GM19240 (cell line): ENCODE results near the gene NUDT14.

Experiments
- DNase-seq: peaks from one replicate; pipeline ENCODE4 v3.0.0; 2011; ENCODE audit warnings: low spot score; ENCODE audit not compliant: insufficient read length

Gene NUDT14

DNA sequence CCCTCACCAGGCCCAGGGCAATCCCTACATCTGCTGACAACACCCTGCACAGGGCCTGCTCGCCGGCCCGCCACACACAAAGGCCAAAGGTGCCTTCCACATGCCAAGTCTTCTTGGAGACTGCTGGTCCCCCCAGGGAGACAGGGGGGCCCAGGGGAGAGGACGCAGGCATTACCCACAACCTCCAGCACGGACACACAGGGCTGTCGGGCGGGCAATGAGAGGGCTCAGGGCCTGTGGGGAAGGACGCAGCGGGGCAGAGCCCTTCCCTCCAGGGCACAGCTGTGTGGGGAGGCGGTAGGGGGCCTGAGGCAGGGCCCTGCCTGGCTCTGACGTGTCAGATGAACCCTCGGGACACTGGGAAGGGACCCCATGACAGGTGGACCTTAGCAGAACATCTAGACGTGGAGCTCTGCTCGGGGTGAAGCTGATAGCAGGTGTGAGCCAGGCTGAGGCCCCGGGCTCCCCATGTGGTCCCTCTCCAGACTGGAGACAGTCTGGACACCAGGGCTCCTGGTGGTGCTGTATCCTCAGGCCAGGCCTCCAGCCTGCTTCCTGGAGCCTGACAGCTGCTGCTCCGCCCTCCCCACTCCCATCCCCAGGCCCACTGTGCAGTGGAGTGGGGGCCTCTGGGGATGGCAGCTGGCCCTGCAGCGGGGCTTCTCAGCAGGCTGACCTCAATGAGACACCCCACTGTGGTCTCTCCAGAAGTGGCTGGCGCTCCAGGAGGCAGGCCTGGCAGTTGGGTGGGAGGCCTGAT lies 31.6 kb upstream of the NUDT14 start:
- no peak for DNase-seq

DNA sequence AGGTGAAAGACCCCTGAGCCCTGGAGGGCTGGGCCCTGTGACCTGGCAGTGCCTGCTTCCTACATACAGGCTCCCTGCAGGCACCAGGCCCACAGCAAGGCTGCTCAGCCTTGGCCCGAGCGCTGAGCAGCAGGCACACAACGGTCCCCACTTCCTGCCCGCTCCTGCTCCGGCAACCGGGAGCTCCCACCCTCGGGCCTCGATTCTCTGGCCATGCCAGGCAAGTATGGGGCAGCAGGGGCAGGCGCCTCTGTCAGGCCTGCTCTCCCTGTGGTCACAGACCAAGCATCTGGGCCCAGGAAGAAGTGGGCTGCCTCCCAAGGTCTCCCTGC lies 30.6 kb upstream of the NUDT14 start:
- DNase-seq = no peak

DNA sequence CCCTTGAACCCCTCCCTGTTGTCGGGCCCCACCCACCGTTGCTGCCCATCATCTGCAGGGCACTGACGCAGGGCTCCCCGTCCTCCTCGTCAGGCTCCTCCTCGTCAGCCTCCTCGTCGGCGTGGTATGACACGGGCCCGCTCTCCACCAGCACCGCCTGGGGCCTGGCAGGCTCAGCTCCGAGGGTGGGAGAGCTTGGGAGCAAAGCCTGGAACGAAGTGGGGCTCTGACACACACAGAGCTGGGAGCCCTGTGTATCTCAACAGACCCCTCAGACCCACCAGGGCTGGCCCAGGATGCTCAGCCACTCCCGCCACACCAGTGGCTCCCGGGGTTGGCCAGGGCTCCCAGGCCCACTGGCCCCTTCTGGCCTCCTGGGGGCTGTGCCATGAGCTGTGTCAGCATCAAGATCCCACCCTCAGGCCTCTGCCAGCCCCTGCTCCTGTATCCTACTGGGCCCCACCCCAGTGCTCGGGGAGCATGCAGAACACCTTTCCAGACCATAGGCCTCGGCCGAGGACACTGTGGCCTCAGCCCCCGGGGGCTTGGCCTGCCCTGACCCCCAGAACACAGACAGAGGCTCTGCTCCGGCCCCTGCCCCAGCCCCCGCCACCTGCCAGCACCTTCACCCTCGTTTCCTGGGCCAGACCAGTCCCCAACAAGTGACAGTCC lies 30.1 kb upstream of the NUDT14 start:
- DNase-seq = no peak

DNA sequence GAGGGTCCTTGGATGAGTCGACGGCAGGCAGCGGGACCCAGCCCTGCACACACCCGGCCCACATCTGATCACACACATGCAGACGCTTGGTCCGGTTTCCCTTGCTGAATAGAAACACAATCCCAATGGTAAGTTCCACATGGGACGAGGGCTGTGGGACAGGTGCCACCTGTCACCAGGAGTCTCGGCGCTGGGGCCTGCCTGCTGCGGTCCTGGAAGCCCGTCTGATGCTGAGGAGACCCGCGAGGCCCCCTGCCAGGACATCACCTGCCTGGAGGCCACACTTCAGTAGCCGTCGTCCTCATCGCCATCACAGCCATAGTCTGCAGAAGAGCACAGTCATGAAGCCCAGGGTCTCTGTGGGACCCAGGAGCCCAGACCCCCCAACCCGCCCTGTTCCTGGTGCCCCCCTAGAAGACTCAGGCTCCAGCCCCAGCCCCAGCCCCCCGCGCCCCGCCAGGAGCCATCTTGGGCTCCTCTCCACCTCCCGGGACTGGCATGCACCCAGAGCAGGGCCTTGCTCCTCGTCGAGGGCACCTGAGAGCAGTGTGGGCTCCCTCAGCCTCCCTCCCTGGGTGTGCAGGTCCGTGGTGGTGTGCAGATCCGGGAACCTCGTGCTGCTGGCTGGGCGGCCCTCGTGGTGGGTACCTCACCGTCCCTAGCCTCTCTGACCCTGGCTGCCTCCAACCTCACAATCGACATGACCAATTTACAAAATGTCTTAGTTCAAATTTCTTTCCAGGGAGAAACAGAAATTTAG lies 29.3 kb upstream of the NUDT14 start:
- no peak for DNase-seq

DNA sequence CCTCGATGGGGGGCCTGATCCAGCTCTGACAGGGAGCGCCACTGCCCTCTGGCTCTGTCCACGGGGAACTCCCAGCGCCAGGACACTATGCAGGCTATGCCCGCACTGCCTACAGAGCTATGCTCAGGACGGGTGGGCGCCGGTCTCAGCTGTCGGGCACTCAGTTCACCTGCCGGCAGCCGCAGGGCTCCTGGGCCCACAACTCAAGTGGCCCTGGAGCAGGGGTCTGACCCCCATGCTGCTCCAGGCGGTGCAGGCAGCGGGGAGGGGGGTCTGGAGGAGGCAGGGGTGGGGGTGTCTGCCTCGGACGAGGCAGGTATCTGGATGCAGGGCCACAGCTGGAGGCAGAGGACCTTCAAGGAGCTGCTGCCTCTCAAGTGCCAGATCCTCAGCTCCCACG lies 28.5 kb upstream of the NUDT14 start:
- no peak for DNase-seq

DNA sequence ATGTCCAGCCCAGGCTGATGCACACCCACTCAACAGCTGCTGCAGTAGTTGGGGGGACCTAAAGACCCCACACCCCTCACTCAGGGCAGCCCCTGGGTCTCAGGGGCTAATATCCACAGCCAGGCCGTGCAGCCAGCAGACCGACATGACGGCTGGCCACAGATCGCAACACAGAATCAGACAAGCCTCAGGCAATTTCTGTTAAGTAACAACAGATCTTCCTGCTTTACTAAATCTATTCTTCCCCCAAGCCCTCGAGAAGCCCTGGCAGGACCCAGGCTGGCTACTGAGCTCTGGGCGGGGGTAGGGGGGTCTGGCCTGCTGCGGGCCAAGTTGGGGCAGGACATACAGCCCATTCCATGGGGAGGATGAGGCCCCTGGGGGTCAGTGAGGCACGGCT lies 28.0 kb upstream of the NUDT14 start:
- DNase-seq = no peak

DNA sequence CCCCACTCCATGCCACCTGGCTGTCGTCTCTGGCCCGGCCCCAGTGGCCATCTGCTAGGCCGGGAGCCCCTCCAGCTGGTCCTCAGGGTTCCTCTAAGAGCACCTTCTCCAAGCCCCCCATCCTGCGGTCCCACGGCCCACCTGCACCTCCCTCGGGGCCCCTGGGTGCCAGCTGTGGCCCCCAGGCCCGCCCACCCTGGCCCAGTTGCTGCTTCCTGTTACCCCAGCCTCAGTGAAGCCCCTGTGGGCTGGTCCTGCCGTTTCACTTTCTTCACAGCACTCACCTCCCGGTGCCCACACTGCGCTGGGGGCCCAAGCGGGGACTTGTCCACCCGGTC lies 27.6 kb upstream of the NUDT14 start:
- DNase-seq = no peak

DNA sequence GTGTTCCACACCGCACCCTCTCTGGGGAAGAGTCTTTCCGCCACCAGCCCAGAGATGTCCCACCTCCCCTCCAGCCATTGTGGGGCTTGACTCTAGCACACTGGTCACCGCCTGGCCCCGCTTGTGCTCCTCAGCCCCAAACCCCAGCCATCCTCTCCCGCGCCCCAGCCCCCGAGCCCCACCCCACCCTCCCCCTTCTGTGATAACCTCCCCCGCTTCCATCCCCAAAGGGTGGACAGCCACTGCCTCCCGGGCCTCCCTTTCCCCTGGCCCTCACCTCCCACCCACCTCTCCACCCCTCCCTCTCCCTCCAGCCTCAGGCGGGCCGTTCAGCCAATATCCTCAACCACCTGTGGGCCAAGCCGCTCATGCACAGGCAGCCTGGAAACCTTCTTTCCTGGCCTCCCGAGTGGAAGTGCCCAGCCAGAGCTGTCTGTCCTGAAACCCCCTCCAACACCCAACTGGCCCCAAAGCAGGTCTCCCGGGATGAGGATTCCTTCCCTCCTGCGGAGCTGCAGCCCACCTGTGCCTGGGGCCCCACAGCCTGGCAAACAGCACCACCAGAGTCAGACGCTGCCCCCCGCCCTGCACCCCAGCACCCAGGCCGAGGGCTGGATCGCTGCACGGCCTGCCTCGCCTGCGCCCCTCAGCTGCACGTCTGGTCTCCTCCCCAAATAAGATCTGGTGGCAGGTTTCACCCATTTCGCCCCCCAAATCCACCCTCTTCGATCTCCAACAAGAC lies 27.1 kb upstream of the NUDT14 start:
- DNase-seq = no peak

DNA sequence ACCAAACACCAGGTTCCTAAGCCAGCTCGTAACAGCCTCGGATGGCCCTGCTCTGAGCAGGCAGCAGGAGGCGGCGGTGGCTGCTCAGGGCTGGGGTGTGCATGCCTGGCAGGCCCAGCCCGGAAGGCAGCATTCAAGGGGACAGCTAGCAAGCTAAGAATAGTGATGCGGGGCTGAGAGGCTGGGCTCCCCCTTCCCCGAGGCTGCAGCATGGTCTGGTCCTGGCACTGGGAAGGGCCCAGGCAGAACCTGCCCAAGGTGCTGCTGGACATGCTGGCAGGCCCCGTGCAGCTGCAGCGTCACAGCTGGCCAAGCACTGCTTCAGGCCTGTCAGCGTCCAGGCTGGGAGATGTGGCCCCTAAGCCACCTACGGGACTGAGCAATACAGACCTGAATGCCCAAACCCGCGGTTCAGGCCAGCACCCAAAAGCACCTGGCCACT lies 26.4 kb upstream of the NUDT14 start:
- no peak for DNase-seq

DNA sequence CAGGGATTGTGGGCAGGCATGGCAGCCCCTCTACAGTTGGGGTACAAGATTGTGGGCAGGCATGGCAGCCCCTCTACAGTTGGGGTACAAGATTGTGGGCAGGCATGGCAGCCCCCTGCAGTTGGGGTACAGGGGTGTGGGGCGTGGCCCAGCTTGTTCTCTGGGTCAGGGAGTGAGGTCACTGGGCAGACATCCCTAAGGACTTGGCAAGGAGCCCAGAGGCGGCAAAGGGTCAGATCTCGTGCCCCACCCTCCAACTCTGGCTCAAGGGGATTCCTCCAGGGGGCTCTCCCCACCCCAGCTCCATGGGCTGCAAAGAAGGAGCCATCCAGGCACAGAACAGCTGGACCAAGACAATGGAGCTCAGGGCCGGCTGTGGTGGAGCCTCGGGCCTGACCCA lies 25.8 kb upstream of the NUDT14 start:
- DNase-seq = no peak

DNA sequence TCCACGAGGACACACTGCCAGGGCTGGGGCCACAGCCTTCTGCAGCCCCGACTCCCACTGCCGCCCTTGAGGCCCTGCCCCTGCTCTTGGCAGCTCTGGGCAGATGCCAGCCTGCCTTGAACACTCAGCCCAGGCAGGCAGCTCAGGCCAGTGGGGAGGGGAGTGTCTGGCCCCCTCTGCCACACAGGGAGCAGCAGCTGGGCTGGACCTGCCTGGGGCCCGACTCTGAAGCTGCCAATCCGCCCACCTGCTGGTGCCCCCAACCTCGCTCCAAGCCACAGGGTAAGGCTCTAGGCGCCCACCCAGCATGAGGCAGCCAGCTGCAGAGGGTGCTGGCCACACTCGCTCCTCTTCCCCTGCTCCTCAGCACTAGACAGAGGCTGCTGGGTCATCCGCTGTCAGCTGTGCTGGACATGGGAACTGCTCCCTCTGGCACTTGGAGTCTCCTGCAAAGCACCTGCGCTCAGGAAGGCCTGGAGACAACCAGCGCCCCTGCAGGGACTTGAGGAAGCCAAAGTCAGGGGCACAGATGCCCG lies 24.6 kb upstream of the NUDT14 start:
- no peak for DNase-seq

DNA sequence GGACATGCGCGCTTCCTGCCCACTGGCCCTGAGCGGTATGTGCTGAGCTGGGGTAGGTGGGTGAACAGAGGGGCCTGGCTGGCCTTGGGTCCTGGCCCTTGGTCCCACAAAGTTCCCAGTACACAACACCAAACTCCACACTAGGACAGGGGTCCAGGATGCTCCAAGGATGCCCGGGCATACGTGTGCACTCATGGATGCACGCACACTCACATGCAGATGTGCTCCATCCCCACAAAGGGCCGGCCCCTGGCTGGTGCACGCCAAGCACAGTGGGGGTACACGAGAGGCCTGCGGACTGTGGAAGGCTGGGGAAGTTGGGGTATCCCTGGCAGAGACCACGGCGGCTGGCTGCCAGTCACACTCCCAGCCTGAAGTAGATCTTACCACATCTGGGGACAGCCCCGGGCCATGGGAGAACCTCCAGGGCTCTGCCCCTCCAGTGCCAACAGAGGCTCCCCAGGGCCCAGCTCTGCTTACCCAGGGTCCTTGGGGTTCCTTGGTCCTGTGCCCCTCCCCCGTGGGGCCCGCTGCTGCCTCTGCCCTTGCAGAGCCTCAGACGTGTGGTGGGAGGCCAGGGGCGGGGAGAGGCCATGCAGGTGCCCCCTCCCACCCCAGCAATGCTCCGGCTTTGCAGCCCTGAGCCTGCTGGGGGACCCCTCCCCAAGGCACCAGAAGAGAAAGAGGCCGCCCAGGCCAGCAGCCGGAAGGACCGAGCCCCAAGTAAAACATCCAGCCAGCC lies 24.0 kb upstream of the NUDT14 start:
- no peak for DNase-seq

DNA sequence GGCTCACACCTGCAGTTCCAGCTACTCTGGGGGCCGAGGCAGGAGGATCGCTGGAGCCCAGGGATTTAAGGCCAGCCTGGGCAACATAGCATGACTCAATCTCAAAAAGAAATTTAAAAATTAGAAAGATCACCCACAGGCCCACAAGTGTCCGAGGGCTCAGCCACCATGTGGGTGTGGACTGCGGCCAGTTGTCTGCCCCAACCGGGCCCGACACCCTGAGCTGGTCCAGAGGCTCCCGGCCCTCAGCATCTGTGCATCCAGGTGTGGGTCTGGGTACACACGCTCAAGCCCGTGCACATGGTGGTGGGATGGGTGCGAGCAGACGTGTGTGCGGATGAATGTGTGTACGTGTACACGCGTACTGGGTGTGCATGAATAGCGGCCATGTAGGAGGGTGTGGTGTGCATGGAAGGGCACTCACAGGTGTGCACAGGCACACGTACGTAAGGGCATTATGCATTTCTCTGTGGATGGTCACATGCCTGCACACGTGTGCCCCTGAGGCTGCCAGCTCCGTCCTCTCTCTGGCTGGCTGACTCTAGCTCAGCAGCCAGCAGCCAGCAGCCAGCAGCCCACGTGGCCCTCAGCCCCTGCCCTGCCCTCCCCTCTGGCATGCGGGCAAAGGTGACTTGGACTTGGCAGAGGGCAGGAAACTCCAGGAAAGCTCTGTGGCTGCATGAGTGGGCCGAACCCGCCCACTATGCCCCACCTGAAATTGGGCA lies 23.3 kb upstream of the NUDT14 start:
- no peak for DNase-seq

DNA sequence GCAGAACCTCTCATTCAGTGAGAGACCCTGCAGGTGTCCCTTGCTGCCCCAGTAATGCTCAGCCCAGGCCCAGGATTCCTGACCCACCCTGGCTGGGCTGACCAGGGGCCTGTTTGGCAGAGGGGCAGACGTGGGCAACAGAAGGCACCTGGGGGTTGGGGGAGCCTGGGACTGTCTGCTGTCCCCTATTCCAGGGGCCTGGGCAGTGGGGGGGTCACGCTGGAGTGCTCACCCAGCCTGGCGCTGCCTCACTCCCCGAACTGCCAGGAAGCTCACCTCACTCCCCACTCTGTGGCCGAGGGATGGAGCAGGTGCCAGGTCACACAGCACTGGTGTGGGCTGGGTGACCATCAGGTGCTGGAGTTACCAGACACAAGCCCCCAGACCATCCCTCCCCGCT lies 22.6 kb upstream of the NUDT14 start:
- no peak for DNase-seq

DNA sequence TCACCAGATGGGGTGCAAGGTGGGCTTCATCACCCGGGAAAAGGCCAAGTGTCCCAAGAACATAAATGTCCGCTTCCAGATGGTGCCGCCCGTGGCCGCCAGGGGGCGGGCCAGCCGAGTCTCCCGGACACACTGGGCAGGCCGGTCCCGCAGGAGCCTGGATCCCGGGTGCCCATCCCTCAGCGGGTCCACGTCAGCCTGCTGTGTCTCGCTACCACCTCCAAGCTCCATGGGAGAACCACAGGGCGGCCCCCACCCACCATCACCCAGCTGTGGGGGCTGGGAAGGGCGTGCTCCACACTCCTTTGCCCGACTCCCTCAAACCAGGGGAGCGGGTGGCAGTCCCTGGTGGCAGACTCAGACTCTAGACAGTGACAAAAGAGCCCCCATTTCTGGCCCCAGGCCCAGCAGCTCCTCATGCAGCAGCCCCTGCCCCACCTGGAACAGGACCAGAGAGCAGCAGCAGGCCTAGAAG lies 22.0 kb upstream of the NUDT14 start:
- peak; percentile 83 for DNase-seq

DNA sequence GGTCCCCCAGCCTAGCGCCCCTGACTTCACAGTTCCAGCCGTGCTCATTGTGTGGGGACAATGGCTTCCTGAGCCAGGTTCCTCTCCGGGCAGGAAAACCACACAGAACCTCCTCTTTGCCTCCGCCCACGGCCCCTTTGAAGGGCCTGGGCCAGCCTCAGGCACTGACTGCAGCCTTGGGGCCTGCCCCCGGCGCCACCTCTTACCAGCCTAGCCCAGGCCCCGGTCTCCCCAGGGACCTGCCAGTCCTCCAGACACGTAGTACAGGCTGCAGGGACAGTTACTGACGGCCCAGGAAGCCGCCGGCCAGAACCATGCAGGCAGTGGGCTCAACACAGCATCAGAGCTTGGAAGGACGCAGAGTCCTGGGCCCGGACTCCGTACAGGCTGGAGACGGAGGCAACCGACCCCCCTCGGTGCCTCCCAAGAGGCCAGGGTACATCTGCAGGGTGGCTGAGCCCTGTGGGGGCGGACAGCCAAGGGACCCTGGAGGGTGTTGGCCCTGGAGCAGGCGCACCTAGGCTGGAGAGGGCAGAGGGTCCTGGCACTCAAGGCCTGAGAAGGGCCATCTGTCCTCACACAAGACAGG lies 20.9 kb upstream of the NUDT14 start:
- DNase-seq = no peak

DNA sequence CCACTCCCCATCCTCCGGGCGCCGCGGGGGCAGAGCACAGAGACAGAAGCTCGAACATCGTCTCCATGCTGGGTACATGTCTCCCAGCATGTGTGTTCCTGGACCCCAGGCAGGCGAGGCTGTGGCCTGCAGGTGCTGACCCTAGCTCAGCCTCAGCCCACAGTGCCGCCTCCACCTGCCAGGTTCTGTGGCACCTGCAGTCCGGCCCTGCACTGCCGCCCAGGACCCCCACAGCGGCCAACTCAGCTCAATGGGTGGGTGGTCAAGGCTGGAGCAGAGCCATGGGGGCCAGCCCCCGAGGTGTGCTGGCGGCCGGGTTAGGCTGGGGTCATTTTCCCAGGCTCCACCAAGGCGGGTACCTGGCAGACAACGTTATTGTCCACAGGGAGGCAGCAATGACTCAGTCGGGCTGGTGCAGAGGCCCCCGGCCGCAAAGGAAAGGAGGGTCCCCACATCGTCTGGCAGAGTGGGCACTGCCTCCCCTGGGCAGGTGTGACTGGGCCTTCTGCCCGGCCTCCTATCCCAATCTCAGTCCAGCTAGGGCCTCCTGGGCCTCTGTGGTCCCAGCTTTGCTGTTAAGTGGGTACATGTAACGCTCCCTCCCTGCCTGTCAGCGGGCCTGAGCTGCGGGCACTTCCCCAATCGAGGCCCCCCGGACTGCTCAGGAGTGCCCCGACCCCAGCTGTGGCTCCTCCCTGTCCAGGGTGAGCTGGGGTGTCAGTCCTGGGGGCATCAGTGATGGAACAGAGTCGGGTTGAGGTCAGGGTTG lies 20.2 kb upstream of the NUDT14 start:
- no peak for DNase-seq

DNA sequence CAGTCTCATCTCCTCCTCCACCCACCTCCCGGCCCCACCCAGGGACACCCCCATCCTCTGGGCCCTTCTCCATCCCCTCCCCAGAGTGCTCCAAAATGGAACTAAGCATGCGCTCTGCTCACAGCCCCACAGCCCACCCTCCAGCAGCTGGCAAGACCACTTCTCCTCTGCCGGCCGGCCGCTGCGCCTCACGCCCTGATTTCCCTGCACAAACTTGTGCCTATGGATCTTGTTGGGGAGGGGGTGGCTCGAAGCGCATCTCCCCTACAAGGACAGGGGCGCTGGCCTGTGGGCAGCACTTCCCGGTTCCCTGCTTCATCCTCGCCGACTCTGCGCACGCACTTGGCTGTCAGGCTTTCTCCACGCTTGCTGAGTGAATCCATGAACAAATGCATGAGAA lies 19.5 kb upstream of the NUDT14 start:
- no peak for DNase-seq

DNA sequence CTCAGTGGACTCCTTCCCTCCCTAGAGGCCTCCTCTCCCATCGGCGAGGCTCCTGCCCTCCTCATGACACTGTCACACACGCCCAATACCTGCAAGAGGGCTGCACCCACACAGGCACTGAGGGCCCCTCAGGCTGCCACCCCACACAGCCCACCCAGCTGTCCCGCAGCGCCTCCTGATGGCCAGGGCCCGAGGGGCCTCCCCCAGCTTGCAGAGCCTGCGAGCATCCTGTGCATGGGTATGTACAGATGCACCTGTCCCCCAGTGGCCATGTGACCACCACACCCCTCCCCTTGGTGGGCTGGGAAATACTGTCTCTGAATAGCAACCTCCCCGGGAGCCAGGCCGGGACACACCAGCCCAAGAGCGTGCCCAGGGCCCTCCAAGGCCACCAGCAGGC lies 19.0 kb upstream of the NUDT14 start:
- no peak for DNase-seq
